ENCODE results near the gene KPRP.

Gene KPRP

GRCh38 chr1:152757747-152758146 lies at the start of gene KPRP:
KPRP (plus strand) TSS chr1:152758025; CDS start chr1:152759589, 1,564 bp downstream.
- no peak for DNase-seq

- DNase-seq = no peak
These were observed 39.6 kb upstream of the KPRP start for GRCh38 chr1:152718238-152718637.

GRCh38 chr1:152725261-152725660 lies 32.6 kb upstream of the KPRP start:
- no peak for DNase-seq

GRCh38 chr1:152728986-152729385 lies 28.8 kb upstream of the KPRP start:
- no peak for DNase-seq

GRCh38 chr1:152735648-152736047 lies 22.2 kb upstream of the KPRP start:
- no peak for DNase-seq

- DNase-seq = no peak
These were observed 19.8 kb upstream of the KPRP start for GRCh38 chr1:152737997-152738396.

GRCh38 chr1:152739841-152740240 lies 18.0 kb upstream of the KPRP start:
- no peak for DNase-seq

- no peak for DNase-seq
These were observed 16.2 kb upstream of the KPRP start for GRCh38 chr1:152741656-152742055.

- no peak for DNase-seq
These were observed 14.3 kb upstream of the KPRP start for GRCh38 chr1:152743371-152744145.

DNA sequence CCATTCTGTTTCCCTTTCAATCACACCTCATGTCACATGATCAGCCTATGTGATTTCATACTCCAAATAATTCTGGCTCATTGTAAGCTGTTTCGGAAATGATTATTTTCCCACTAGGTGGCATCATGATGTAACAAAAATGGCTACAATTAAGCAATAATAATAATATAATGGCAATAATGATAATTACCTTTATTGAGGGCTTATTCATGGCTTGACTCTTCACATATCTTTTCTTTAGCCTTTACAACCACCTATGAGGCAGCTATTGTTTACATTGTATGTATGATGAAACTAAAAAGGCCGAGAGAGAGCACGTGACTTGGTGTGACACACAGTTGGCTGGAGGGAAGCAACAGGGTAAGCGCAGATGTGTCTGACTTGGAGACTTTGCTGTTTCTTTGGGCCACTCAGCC lies 12.5 kb upstream of the KPRP start:
- no peak for DNase-seq

DNA sequence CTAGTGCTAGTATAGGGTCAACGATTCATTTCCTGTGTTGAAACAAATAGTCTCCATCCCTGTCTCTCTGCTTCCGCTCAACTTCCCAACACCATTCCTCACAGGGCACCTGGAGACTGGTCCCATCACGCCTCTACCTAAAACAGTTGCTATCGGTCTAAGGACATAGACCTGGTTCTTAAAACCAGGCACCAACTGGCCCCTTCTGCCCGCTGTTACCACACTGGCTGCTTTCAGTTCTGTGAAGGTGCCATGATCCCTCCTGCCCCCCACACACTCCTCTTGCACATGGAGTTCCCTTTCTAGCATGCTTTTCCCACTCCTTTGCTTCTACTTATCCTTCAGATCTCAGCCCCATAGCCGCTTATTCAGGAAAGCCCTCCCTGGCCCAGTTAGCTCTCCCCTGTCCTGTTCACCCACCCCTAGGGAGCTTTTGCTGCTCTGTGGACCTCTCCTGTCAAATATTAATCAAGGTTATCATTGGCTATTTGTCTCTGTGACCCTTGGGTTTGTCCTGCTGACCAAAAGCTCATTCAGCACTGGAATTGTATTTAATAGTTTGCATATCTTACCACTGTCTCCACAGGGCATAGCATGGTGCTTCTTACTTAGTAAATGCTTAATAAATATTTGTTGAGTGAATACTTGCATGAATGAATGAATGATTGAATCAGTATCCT lies 11.9 kb upstream of the KPRP start:
- DNase-seq = no peak

DNA sequence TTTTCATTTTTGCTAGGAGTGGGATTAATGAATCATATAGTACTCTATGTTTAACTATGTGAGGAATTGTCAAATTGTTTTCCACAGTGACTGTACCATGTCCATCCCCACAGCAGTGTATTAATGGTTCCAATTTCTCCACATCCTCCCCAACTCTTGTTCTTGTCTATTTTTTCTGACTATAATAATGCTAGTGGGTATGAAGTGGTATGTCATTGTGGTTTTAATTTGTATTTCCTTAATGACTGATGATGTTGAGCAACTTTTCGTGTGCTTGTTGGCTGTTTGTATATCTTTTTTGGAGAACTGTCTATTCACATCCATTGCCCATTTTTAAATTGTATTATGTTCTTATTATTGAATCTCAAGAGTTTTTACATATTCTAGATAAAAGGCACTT lies 10.0 kb upstream of the KPRP start:
- DNase-seq = no peak

DNA sequence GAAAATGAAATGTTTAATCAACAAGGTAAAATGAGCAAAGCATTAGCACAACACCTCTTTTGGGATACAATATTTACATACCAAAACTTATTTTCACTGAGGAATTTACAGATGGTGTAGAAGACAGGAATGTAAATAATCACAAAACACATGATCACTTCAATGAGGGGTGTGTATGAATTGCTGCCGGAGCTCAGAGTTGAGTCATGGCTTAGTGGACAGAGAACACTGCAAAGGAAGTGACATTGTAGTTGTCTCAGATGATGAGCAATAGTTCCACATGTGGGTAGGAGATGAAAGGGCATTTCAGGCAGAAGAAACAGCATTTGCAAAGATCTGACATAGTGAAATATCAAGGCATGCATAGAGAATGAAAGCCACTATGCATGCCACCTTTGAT lies 5.6 kb upstream of the KPRP start:
- no peak for DNase-seq

DNA sequence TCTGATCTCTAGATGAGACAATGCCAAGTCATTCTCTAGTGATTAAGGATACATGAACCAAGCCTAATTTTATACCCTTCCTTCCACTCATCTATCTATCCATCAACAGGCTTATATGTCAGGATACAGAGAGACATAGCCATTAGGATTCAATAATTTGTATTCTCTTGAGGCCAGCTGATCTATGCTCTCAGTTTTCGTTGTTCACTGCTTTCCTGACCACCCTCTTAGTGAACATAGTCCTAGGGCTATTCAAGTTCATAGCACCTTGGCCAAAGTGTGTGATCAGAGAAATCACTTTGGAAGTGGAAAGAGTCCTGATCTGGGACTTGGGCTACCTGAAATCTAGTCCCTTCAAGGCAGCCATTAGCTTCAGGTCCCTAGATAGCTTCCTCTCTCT lies 4.2 kb upstream of the KPRP start:
- no peak for DNase-seq

DNA sequence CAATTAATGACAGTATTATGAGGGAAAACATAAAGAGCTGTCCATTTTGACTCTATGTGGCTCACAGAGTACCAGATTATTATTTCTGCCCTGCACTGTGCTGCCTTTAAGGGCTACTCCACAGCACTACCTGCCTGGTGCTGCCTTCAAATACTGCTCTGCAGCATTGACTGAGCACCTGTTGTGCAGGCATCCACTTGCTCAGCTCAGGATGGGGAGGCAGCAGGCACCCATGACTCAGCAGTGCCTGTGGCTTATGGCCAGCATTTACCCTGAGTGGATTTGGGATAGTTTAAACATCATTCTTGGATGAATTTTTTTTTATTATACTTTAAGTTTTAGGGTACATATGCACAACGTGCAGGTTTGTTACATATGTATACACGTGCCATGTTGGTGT lies 953 bp upstream of the KPRP start:
- no peak for DNase-seq

DNA sequence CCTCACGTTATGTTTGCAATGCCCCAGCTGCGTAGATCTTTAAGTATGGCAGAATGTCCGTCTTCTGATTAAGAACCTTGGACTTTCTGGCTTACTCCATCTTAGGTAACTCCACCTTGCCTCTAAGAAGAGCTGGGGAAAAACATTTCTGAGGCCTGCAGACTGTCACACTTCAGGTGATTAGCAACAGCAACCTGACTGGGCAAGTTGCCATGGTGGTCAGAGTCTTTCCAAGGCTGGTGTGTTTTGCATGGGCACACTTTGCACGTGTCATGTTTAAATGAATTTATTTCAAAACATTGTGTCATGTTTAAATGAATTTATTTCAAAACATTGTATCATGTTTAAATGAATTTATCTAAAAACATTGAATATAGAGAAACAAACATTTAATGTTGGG lies 811 bp downstream of the KPRP start:
- DNase-seq = no peak

DNA sequence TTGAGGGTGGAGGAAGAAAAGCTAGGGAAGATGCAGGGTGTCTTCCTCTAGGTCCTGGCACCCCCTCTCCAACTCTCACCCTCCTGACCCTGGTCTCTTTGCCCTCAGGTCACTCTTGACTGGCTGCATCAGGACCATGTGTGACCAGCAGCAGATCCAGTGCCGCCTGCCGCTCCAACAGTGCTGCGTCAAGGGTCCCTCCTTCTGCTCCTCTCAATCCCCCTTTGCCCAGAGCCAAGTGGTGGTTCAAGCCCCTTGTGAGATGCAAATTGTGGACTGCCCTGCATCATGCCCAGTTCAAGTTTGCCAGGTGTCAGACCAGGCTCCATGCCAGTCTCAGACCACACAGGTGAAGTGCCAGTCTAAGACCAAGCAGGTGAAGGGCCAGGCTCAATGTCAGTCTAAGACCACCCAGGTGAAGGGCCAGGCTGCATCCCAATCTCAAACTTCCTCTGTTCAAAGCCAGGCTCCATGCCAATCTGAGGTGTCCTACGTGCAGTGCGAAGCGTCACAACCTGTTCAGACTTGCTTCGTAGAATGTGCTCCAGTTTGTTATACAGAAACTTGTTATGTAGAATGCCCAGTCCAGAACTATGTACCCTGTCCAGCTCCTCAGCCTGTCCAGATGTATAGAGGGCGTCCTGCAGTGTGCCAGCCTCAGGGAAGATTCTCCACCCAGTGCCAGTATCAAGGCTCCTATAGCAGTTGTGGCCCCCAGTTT lies 1.8 kb downstream of the KPRP start:
- DNase-seq = no peak

GRCh38 chr1:152760551-152761190 lies 2.8 kb downstream of the KPRP start:
- no peak for DNase-seq

DNA sequence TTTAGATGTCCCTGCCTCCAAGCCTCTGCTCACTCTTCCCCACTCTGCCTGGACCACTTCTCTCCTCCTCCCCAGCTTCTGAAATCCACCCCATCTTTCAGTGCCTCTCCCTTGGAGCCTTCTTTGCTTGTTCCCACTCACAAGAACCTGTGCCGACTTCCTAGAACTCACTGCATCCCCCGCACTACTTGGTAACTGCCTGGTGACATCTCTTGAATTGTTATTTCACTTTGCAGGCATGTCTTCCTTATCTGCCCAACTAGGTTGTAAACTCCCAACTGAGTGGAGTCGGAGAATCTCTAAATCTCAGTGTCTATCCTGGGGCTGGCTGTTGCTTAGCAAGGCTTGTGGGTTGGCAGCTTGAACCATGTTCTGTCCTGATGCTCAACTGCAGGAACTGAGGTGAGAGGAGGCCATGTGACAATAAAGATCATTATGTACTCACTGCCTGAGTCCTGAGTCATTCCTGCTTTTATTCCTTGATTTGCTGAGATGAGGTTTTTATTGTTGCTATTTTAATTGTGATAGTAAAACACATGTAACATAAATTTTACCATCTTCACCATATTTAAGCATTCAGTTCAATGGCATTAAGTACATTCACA lies 3.9 kb downstream of the KPRP start:
- no peak for DNase-seq

GRCh38 chr1:152768847-152769533 lies 11.2 kb downstream of the KPRP start:
- no peak for DNase-seq

DNA sequence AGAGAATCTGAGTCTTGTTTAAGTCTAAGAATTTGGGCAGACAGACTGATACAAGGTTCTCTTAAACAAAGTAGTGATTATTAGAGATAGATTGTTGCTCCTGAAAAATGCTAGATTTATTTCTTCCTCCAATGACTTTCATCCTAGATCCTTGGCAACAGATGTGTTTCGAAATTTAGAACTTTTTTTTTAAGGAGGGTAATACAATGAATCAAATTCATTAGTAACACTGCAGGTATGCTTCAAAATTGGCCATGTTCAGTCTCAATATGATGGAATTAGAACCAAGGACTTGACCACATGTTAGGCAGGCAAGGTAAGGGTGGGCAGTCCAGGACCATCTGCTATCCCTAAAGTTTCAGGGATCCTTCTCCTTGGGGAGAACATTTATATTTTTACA lies 12.6 kb downstream of the KPRP start:
- no peak for DNase-seq

- DNase-seq = no peak
These were observed 17.1 kb downstream of the KPRP start, which contains the start of gene LCE1F for GRCh38 chr1:152774875-152775274. LCE1F (plus strand) TSS chr1:152775140; CDS start chr1:152776372, 1,232 bp downstream.
